GM19023 (cell line): ENCODE measurements around the gene MEOX2.

Experiments used
- ATAC-seq: cut with Tn5 transposase; IDR thresholded peaks from one replicate; pipeline ENCODE4 v1.9.1; 2021; ENCODE audit warnings: mild to moderate bottlenecking, moderate library complexity; ENCODE audit not compliant: unreplicated experiment

MEOX2 gene

DNA sequence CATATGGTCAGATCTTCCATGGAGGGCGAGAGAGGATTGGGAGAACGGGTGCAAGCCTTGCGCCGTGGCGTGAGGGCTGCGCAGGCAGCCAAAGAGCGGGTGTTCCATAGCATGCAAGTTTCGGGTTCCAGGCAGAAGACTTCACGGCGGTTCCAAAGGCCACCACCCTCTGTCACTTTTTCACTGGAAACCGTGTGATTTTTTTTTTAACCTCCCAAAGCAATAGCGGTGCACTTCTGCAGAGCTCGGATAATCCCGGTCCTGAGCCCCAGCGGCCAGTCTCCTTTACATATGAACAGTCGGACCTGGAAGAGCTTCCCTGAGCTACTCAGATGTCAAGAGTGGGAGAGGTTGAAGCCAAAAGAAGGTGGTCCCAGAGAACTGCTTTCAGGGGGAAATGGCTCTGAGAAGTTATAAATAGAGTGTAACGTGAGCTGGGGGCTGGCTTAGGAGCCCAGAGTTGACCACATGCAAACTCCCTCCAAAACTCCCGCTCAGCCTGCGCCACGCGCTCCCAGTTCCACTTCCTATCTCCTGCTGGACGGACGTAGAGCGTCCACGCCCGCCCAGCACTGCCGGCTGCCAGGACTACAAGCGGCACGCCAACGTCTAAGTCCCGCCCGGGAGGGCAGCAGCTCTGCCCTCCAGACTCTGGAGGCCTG, at the start of gene MEOX2:
MEOX2 (minus strand) TSS at position 389 of the 662 bp plus-strand sequence; CDS start at position 108, 281 bp downstream.
- no peak for ATAC-seq

- ATAC-seq: no peak
Observed at GRCh38 chr7:15729746-15730145, 43.3 kb upstream of the MEOX2 start.

- ATAC-seq: no peak
Observed at GRCh38 chr7:15725051-15725450, 38.6 kb upstream of the MEOX2 start.

GRCh38 chr7:15723841-15724240, 37.4 kb upstream of the MEOX2 start:
- ATAC-seq: no peak

DNA sequence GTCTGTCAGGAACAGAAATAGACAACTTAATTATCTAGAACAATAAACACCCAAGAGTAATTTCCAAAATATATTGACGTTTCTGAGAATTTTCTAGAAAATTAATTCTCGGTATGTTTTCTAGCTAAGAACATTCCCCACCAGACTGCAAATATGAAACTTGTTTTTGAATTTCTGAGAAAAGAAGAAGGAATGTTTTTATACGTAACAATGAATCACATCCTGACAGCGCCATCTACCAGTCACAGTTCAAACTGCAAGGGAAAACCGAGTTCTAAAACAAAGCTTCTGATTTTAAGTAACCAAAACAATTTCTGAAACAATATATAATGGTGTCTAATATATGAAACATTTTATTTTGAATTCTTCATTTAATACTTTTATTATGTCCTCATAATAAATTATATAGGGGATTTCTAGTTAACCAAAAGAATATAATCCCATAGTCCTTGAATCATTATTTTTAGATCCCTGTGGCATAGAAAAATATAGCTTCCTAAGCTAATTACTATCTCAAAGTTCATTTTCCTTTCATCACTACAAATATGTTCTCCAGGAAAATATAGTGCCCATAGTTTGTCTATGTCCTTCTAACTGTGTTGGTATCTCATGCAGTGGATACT, 34.5 kb upstream of the MEOX2 start:
- no peak for ATAC-seq

DNA sequence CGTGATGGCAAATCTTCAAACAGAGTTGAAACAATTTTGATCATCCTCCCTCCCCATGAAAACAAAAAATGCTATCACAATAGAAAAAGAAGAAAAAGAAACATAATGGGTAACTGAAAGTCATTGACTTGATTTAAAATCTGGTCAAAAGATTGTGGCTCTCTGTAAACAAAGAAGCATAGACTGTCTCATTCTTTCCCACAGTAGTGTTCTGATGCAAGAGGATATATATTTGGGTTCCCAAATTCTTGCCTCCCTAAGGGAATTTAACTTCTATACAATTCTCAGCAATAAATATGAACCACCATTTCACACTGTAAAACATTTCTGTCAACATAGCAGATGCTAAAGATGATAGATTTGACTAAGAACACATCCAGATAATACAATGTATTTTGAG, 32.8 kb upstream of the MEOX2 start:
- no peak for ATAC-seq

GRCh38 chr7:15715435-15715834, 29.0 kb upstream of the MEOX2 start:
- no peak for ATAC-seq

GRCh38 chr7:15709978-15710377, 23.5 kb upstream of the MEOX2 start:
- ATAC-seq: no peak

DNA sequence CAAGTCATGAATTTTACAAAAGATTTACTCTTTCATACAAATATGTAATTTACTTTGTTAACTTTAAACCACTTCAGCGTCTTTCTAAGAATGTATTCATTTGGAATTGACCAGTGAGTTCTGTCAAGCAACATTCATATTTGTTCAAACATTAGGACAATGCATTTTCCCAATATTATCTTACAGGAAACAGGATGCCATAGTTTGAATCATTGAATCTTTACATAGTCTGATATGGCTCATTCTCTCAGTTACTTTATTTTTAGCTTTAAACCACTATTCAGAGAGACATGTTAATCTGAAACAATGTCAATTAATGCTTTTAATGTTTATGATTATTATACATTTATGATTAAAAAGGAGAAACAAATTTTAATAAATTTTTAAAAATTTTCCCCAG, 21.1 kb upstream of the MEOX2 start:
- no peak for ATAC-seq

DNA sequence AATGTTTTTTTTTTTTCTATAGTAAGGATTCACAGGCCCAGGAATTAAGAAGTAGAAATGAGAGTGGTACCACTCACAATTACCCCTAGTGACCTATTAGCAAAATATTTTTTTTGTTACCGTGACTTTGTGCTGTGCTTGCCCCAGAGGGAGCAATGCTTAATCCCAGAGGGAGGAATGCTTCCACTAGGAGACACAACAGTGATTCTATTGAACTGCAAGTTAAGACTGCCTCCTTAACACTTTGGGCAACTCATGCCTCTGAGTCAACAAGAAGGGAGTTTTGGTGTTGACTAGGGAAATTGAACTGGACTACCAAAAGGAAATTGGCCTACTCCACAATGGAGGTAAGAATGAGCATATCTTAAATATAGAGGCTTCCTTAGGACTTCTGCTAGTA, 17.2 kb upstream of the MEOX2 start:
- ATAC-seq: no peak

DNA sequence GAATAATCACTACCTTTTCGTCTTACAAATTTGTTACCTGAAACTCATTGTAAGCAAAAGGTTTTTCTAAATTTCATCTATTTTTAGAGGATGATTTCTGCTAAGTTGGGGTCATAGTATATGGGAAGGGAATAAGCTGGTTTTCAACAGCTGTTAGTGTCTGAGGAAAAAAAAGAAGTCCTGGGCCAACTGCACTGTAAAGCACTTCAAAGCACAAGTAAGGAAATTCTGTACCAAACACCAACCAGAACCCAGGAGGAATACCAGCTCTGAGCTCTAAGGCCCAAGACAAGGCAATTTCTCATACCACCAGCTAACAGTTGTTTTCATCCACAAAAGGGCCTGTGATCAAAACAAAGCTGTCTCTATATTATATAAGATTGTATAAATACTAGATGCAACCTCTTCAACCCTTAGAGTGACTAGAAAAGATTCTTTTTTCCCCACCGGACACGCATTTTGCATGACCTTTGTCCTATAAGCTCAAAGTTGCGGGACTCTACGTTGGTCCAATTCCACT, 6.1 kb upstream of the MEOX2 start:
- ATAC-seq: no peak

GRCh38 chr7:15688911-15689310, 2.4 kb upstream of the MEOX2 start:
- no peak for ATAC-seq

DNA sequence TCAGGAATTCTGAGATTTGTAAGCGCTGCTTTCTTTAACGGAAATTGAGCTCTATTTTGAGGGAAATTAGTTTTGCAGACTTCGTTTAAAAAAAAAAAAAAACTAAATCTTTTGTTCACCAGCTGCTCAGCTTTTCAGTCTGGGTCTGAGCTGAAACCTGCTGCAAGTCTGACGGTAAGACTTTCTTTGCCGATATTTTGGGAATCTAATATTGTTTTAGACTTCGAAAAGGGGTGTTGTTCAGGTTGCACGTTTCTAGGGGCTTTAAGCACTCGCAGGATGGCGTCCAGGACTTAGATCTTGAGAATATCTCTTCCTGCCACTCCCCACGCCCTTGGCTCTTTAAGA, 1.8 kb upstream of the MEOX2 start:
- no peak for ATAC-seq

DNA sequence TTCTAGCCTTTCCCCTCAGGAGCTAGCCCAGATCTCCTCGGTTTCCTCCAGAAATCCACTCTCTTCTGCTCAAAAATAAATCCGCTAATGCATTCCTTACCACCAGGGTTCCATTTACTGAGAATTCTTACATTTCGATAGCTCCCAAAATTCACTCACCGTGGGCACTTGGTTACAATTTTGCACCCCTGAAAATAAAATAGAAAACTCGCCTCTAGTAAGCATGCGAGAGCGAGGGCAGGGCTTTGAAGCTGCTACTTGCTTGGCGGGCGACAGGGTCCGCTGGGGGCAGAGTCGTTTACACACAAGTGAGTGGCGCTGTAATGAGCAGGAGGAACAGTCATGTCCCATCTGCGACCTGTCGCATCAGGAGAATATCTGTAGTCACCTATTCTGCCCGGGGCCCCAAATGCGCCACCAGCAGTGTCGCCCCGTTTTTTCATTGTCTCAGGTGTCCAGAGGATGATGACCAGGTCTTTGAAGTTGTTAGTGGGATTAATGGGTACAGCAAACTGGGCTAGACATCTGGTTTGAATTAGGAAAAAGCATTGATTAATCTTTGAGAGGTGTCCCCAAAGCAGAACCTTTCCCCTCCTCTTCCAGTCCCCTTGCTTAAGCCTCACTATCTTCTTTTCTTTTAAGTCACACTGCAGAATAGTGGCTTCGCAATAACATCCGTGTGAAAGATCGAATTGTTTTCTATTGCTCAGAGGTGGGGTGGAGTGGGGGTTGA, 1.2 kb upstream of the MEOX2 start:
- no peak for ATAC-seq

DNA sequence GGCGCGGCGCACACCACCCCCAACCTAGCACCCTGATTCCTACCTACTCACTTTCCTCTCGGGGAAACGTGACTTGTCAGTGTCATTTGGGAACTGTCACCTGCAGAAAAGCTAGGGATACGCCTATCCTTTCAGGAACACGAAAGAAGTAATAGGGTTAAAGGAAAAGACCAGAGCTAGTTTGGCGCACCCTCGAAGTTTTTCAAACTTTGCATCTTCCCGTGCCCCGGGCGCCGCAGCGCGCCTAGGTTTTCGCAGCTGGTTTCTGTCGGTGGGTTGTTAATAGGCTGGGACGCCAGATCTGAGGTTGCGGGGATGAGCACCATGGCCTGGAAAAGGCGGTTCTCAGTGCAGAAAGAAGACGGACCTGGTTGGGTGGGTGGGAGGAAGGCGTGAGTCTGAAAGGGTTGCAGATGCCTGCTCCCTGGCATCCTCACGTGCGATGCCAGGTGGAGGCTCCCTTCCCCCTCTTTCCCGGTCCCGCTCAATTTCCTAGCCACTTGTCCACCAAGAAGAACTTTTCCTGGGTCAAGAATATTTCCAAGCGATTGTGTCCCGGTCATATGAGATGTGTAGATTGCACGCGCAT, 568 bp upstream of the MEOX2 start:
- no peak for ATAC-seq

DNA sequence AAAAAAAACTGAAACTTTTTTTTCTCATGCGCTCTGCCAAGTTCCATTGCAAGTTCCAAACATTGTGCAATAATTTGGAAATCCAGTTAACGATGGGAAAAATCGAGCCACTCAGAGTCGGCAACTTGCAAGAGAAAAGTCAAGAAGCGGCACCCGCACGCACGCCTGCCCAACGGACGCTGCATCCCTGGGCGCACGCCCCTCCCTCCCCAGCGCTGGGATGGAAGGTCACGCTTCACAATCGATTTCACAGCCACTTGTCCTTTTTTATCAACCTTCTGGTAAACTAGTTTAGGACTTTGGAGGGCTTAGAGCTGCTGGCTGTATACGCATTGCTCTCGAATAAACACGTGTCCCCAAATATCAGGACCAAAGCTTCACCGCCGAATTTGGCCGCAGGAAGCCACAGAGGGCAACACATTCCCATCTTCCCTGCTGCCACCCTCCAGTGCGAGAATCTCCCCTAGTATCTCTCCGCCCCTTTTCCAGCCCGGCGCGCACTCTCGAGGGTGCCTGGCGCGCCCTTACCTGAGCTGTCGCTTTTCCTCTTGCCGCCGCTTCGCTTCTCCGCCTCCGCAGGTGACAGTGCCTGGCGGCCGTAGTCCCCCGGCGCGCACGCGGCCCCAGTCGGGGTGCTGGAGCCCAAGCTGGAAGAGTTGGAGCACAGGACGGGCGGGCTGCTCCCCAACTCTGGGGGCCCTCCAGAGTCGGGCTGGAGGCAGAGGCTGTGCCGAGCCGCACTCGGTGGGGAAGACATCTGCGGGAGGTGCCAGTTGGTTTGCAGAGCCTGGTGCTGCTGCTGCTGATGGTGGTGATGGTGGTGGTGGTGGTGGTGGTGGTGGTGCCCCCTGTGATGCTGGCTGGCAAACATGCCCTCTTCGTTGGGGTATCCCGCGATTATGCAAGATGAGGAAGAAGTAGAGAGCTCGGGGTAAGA, 857 bp downstream of the MEOX2 start:
- ATAC-seq: no peak

DNA sequence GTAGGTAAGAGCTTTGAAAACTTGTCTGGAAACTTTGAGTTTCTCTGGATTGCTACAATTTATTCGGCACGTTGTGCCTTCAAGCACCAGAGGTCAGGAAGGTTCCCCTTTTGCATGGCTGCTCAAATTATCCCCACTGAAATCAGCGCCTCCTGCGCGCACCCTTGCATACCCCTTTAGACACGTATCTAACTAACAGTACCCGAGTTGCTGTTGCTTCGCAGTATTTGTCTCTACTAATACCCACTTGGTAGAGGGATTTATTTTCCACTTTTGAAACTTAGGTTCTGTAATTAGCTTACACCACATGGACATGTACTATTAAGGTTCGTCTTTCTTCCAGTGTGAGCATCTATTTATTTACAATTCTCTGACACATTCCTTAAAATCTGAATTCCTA, 1.6 kb downstream of the MEOX2 start:
- ATAC-seq: no peak

- ATAC-seq: no peak
Observed at GRCh38 chr7:15684111-15684800, 2.2 kb downstream of the MEOX2 start.

GRCh38 chr7:15682751-15683245, 3.7 kb downstream of the MEOX2 start:
- ATAC-seq: no peak

DNA sequence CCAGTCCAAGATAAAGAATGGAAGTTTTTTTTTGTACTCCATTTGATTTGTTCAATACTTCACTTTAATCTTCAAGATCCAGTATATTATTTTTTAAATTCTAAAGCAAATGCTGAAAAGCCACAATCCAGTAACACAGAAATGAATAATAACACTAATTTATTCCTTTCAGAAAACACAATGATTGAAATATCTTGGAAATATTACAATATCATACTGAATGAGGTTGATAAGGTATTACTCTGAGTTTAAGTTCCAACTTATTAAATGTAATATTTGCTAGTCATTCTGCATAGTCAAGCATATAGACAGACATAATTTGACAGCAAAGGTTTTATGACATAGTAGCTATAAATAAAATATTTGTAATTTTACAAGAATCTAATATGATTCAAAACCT, 4.4 kb downstream of the MEOX2 start:
- no peak for ATAC-seq
